Liver (tissue), 9 donors: ENCODE measurements around the gene SMYD3. TPM values are rescaled to one million over a fixed set of nuclear protein-coding genes. Genes with fewer than 3 reads are reported as not detected.

ENCODE experiments used
- DNase-seq: peaks from one replicate; pipeline ENCODE4 v3.0.0-alpha.2; 2017; ENCODE audit warnings: low spot score
- H3K27ac ChIP-seq, 2 donors: one replicate each; pipeline ENCODE4 v1.7.0; 2013; ENCODE audit warnings: inconsistent platforms in 2 of 2, low read length in 2 of 2, control low read depth in 1 of 2, low read depth in 1 of 2, mild to moderate bottlenecking in 1 of 2
- H3K27me3 ChIP-seq, 4 donors: one replicate each; pipeline versions ENCODE4 v1.6.1 to v1.7.0; 2013; ENCODE audit warnings: low read length in 3 of 4, inconsistent platforms in 1 of 4, mild to moderate bottlenecking in 1 of 4, moderate library complexity in 1 of 4; ENCODE audit not compliant: control insufficient read depth in 4 of 4, insufficient read depth in 4 of 4
- H3K36me3 ChIP-seq, 4 donors: one replicate each; pipeline versions ENCODE4 v1.6.1 to v1.7.0; 2013; ENCODE audit warnings: low read length in 3 of 4, mild to moderate bottlenecking in 3 of 4, low read depth in 1 of 4, moderate library complexity in 1 of 4; ENCODE audit not compliant: control insufficient read depth in 4 of 4, insufficient read depth in 3 of 4
- H3K4me1 ChIP-seq, 4 donors: one replicate each; pipeline versions ENCODE4 v1.6.1 to v1.7.0; 2013; ENCODE audit warnings: low read length in 3 of 4, mild to moderate bottlenecking in 3 of 4, moderate library complexity in 1 of 4; ENCODE audit not compliant: control insufficient read depth in 4 of 4, insufficient read depth in 4 of 4
- H3K4me3 ChIP-seq, 3 donors: one replicate each; pipeline versions ENCODE4 v1.6.1 to v1.7.0; 2013; ENCODE audit warnings: low read length in 3 of 3, control low read depth in 1 of 3, low read depth in 1 of 3, mild to moderate bottlenecking in 1 of 3
- H3K9ac ChIP-seq, 2 donors: one replicate each; pipeline ENCODE4 v1.7.0; 2013; ENCODE audit warnings: low read length in 2 of 2, mild to moderate bottlenecking in 2 of 2, moderate library complexity in 2 of 2, control low read depth in 1 of 2, low read depth in 1 of 2
- H3K9me3 ChIP-seq, 4 donors: one replicate each; pipeline versions ENCODE4 v1.6.1 to v1.7.0; 2013; ENCODE audit warnings: low read length in 3 of 4; ENCODE audit not compliant: control insufficient read depth in 4 of 4
- EGR1 ChIP-seq, 2 donors: IDR thresholded peaks; 2 replicates each; pipeline ENCODE4 v1.6.1; 2016 to 2018; ENCODE audit warnings: antibody characterized with exemption in 2 of 2, low read depth in 2 of 2
- FOXA1 ChIP-seq: IDR thresholded peaks from 2 replicates; pipeline ENCODE4 v1.6.1; 2016; ENCODE audit warnings: antibody characterized with exemption
- FOXA2 ChIP-seq: IDR thresholded peaks from 2 replicates; pipeline ENCODE4 v1.6.1; 2016; ENCODE audit warnings: antibody characterized with exemption
- GABPA ChIP-seq, 2 donors: IDR thresholded peaks in 1 of 2; conservative IDR thresholded peaks in 1 of 2; 2 replicates each; pipeline ENCODE4 v1.6.1; 2016; ENCODE audit warnings: antibody characterized with exemption in 2 of 2, mild to moderate bottlenecking in 1 of 2, moderate library complexity in 1 of 2
- HNF4A ChIP-seq, 2 donors: conservative IDR thresholded peaks; 2 replicates each; pipeline ENCODE4 v1.6.1; 2016; ENCODE audit warnings: antibody characterized with exemption in 2 of 2, mild to moderate bottlenecking in 2 of 2
- HNF4G ChIP-seq: IDR thresholded peaks from 2 replicates; pipeline ENCODE4 v1.6.1; 2016; ENCODE audit warnings: antibody characterized with exemption
- JUND ChIP-seq, 2 donors: IDR thresholded peaks; 2 replicates each; pipeline ENCODE4 v1.6.1; 2016; ENCODE audit warnings: antibody characterized with exemption in 2 of 2
- NR2F2 ChIP-seq: IDR thresholded peaks from 2 replicates; pipeline ENCODE4 v1.6.1; 2016; ENCODE audit warnings: antibody characterized with exemption
- RAD21 ChIP-seq, 2 donors: IDR thresholded peaks; 2 replicates each; pipeline ENCODE4 v1.6.1; 2016; ENCODE audit warnings: antibody characterized with exemption in 2 of 2, mild to moderate bottlenecking in 2 of 2
- RXRA ChIP-seq, 2 donors: IDR thresholded peaks; 2 replicates each; pipeline ENCODE4 v1.6.1; 2017 to 2018; ENCODE audit warnings: antibody characterized with exemption in 2 of 2, mild to moderate bottlenecking in 1 of 2
- SP1 ChIP-seq: IDR thresholded peaks from 2 replicates; pipeline ENCODE4 v1.6.1; 2018; ENCODE audit warnings: antibody characterized with exemption, mild to moderate bottlenecking
- TAF1 ChIP-seq: conservative IDR thresholded peaks from 2 replicates; pipeline ENCODE4 v1.6.1; 2016; ENCODE audit warnings: antibody characterized with exemption, mild to moderate bottlenecking
- YY1 ChIP-seq: IDR thresholded peaks from 2 replicates; pipeline ENCODE4 v1.6.1; 2016; ENCODE audit warnings: antibody characterized with exemption, mild to moderate bottlenecking
- WGBS: extraction: QIAGEN DNeasy Blood & Tissue Kit; methylation state at CpG from one replicate; pipeline ENCODE4 v1.1.7; 2013; 5-methylcytosine and 5-hydroxymethylcytosine counted together
- polyA plus RNA-seq, 2 donors: library from polyadenylated mRNA; stranded (reverse) in 1 of 2; unstranded in 1 of 2; fragments of 200-250 nt in 1 of 2; fragments of >200 nt in 1 of 2; fragmentation: Nextera tagmentation in 1 of 2; extraction: Ambion mirVana in 1 of 2; gene quantifications; one replicate each; pipeline versions ENCODE4 v1.2.1 to v1.2.3, GENCODE V29; 2013 to 2015
- total RNA-seq, 2 donors: library from RNA; depleted of rRNA; stranded (reverse); fragments of >200 nt; gene quantifications; one replicate each; pipeline ENCODE4 v1.2.3, GENCODE V29; 2014
- TF ChIP-seq, protein P1 (sequence below): fragments of 150-350 bp; IDR thresholded peaks from 2 replicates; pipeline ENCODE4 v1.5.1; 2017; ENCODE audit warnings: improper control_type of control experiment, low read depth, low read length; ENCODE audit not compliant: missing input control
- TF ChIP-seq, protein P2 (sequence below): IDR thresholded peaks from 2 replicates; pipeline ENCODE4 v1.6.1; 2016; ENCODE audit warnings: antibody characterized with exemption, mild to moderate bottlenecking
- TF ChIP-seq, protein P3 (sequence below): IDR thresholded peaks from 2 replicates; pipeline ENCODE4 v1.6.1; 2016; ENCODE audit warnings: antibody characterized with exemption
- TF ChIP-seq, protein P4 (sequence below): IDR thresholded peaks from 2 replicates; pipeline ENCODE4 v1.6.1; 2016; ENCODE audit warnings: antibody characterized with exemption
- TF ChIP-seq, protein P5 (sequence below): IDR thresholded peaks from 2 replicates; pipeline ENCODE4 v1.6.1; 2016; ENCODE audit warnings: antibody characterized with exemption
- donor health status: healthy.
- donor health status: healthy.
- donor health status: healthy.
- donor health status: healthy.
- donor health status: healthy.

SMYD3 gene
- total and polyA plus RNA-seq, 4 donors = 3.1 to 9.1 (median 8.0) TPM

DNA sequence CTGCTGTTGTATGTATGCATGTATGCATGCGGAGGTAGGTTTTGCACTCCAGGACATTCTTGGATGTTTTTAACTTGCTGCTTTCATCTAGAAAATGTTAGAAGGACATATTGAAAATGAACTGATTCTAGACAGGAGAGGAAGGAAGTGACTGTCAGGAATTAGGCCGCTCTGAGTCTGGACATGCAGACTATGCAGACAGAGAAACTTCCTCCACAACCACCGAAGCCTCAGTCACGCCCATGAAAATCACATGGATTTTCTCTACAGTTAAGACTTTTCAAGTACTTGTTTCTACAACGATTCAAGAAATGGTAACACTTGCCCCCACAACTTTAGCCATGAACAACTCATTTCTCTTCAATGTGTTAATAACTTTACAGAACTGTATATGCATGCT lies 211.1 kb downstream of the SMYD3 start:
- no peak overlapping the region for H3K9ac ChIP-seq
- H3K4me3 ChIP-seq = no peak overlapping the region
- H3K36me3 ChIP-seq = no peaks in the 10 kb centered on the region
- no peaks in the 10 kb centered on the region for H3K9me3 ChIP-seq
- 70% methylated on average over 5 of the region's 5 CpGs for WGBS
- H3K27me3 ChIP-seq = no peaks in the 10 kb centered on the region
- H3K4me1 ChIP-seq = peaks cover 2 to 10% (median 4%) of the 10 kb centered on the region in 4 donors
- TF ChIP-seq HNF4G = no peak
- TF ChIP-seq NR2F2 = no peak
- TF ChIP-seq, protein P1, sequence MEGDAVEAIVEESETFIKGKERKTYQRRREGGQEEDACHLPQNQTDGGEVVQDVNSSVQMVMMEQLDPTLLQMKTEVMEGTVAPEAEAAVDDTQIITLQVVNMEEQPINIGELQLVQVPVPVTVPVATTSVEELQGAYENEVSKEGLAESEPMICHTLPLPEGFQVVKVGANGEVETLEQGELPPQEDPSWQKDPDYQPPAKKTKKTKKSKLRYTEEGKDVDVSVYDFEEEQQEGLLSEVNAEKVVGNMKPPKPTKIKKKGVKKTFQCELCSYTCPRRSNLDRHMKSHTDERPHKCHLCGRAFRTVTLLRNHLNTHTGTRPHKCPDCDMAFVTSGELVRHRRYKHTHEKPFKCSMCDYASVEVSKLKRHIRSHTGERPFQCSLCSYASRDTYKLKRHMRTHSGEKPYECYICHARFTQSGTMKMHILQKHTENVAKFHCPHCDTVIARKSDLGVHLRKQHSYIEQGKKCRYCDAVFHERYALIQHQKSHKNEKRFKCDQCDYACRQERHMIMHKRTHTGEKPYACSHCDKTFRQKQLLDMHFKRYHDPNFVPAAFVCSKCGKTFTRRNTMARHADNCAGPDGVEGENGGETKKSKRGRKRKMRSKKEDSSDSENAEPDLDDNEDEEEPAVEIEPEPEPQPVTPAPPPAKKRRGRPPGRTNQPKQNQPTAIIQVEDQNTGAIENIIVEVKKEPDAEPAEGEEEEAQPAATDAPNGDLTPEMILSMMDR = no peak
- no peak for TF ChIP-seq RXRA (IDR thresholded peaks at IDR 0.05)
- TF ChIP-seq FOXA1 = no peak
- TF ChIP-seq, protein P2, sequence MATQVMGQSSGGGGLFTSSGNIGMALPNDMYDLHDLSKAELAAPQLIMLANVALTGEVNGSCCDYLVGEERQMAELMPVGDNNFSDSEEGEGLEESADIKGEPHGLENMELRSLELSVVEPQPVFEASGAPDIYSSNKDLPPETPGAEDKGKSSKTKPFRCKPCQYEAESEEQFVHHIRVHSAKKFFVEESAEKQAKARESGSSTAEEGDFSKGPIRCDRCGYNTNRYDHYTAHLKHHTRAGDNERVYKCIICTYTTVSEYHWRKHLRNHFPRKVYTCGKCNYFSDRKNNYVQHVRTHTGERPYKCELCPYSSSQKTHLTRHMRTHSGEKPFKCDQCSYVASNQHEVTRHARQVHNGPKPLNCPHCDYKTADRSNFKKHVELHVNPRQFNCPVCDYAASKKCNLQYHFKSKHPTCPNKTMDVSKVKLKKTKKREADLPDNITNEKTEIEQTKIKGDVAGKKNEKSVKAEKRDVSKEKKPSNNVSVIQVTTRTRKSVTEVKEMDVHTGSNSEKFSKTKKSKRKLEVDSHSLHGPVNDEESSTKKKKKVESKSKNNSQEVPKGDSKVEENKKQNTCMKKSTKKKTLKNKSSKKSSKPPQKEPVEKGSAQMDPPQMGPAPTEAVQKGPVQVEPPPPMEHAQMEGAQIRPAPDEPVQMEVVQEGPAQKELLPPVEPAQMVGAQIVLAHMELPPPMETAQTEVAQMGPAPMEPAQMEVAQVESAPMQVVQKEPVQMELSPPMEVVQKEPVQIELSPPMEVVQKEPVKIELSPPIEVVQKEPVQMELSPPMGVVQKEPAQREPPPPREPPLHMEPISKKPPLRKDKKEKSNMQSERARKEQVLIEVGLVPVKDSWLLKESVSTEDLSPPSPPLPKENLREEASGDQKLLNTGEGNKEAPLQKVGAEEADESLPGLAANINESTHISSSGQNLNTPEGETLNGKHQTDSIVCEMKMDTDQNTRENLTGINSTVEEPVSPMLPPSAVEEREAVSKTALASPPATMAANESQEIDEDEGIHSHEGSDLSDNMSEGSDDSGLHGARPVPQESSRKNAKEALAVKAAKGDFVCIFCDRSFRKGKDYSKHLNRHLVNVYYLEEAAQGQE = no peak
- no peak for TF ChIP-seq TAF1
- TF ChIP-seq GABPA (IDR thresholded peaks at IDR 0.05 in 1 of 2, conservative IDR thresholded peaks at IDR 0.05 in 1 of 2) = no peak
- no peak for TF ChIP-seq JUND (IDR thresholded peaks at IDR 0.05)
- no peak for TF ChIP-seq HNF4A (conservative IDR thresholded peaks at IDR 0.05)
- no peak for TF ChIP-seq YY1
- TF ChIP-seq, protein P3, sequence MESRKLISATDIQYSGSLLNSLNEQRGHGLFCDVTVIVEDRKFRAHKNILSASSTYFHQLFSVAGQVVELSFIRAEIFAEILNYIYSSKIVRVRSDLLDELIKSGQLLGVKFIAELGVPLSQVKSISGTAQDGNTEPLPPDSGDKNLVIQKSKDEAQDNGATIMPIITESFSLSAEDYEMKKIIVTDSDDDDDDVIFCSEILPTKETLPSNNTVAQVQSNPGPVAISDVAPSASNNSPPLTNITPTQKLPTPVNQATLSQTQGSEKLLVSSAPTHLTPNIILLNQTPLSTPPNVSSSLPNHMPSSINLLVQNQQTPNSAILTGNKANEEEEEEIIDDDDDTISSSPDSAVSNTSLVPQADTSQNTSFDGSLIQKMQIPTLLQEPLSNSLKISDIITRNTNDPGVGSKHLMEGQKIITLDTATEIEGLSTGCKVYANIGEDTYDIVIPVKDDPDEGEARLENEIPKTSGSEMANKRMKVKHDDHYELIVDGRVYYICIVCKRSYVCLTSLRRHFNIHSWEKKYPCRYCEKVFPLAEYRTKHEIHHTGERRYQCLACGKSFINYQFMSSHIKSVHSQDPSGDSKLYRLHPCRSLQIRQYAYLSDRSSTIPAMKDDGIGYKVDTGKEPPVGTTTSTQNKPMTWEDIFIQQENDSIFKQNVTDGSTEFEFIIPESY = no peak
- no peak for TF ChIP-seq SP1
- no peak for TF ChIP-seq EGR1 (IDR thresholded peaks at IDR 0.05; ENCODE audit: low read depth in 2 of 2)
- TF ChIP-seq, protein P4, sequence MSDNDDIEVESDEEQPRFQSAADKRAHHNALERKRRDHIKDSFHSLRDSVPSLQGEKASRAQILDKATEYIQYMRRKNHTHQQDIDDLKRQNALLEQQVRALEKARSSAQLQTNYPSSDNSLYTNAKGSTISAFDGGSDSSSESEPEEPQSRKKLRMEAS = no peak
- no peak for TF ChIP-seq FOXA2
- TF ChIP-seq RAD21 (IDR thresholded peaks at IDR 0.05) = no peak
- TF ChIP-seq, protein P5, sequence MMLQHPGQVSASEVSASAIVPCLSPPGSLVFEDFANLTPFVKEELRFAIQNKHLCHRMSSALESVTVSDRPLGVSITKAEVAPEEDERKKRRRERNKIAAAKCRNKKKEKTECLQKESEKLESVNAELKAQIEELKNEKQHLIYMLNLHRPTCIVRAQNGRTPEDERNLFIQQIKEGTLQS = no peak
- DNase-seq = no peak
- H3K27ac ChIP-seq = no peak overlapping the region
